Measurements from ENCODE around the gene C1GALT1. TPM values are rescaled to one million over a fixed set of nuclear protein-coding genes. Genes with fewer than 3 reads are reported as not detected.

C1GALT1 gene
- total and polyA plus RNA-seq, 11 donors, result 4.3 to 36.4 (median 21.1) TPM

DNA sequence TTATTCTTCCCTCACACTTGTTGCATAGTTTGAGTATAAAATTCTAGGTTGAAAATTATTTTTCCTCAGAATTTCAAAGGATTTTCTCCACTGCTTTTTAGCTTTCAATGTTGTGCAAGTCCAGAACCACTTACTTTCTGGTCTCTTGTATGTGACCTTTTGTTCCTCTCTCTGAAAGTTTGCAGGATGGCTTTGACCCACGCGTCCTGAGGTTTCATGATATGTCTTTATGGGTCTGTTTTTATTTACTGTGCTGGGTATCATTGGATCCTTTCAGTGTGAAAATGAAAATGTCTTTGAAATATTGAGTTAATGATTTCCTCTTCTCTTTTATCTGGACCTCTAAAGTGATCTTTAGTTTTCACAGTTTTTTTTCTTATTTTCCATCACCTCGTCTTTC, 38.5 kb downstream of the C1GALT1 start:
- TF ChIP-seq, protein P1, sequence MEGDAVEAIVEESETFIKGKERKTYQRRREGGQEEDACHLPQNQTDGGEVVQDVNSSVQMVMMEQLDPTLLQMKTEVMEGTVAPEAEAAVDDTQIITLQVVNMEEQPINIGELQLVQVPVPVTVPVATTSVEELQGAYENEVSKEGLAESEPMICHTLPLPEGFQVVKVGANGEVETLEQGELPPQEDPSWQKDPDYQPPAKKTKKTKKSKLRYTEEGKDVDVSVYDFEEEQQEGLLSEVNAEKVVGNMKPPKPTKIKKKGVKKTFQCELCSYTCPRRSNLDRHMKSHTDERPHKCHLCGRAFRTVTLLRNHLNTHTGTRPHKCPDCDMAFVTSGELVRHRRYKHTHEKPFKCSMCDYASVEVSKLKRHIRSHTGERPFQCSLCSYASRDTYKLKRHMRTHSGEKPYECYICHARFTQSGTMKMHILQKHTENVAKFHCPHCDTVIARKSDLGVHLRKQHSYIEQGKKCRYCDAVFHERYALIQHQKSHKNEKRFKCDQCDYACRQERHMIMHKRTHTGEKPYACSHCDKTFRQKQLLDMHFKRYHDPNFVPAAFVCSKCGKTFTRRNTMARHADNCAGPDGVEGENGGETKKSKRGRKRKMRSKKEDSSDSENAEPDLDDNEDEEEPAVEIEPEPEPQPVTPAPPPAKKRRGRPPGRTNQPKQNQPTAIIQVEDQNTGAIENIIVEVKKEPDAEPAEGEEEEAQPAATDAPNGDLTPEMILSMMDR (IDR thresholded peaks at IDR 0.05), result no peak
- TF ChIP-seq POLR2A (IDR thresholded peaks at IDR 0.05), result no peak
- DNase-seq (no peak), ATAC-seq (no peak)
- 61 to 93% (median 74%) methylated on average over 3 of the region's 3 CpGs for WGBS, 4 donors
- no peak overlapping the region for H3K27ac ChIP-seq
- no peaks in the 10 kb centered on the region for H3K27me3 ChIP-seq
- H3K4me1 ChIP-seq, result peaks cover 0 to 17% (median 8%) of the 10 kb centered on the region in 12 donors
- no peak overlapping the region for H3K4me3 ChIP-seq
- intact Hi-C loops (cut with DNase I), result no loop called here
- peaks cover 0 to 22% (median 0%) of the 10 kb centered on the region in 12 donors for H3K9me3 ChIP-seq
- H3K36me3 ChIP-seq, result peaks cover 0 to 23% (median 4%) of the 10 kb centered on the region in 9 donors

DNA sequence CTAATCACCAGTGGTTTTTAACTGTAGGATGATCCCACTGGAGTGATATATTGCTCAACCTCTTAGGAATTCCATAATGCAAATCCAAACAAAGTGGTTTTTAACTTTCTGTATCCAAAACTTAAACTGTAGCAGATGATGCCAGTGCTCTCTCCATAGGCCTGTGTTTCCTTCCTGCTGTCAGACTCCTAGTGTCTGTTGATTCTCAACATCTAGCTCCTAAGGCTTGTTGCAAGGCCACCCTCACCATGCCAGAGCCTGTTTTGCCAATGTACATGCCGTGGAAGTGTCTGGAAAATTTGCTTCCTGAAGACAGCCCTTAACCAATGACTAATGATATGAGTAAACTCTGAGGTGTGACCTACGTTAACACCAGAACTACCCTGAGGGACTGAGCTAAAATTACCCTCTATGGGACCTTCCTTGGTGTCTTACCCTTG, 39.3 kb downstream of the C1GALT1 start:
- WGBS, 4 donors, result 26 to 40% (median 31%) methylated on average over 2 of the region's 2 CpGs
- ATAC-seq, result peak in 3 of 4 donors; percentile 64 to 93 (median 83)
- Histone ChIP-seq H3K36me3 (peaks cover 0 to 18% (median 2%) of the 10 kb centered on the region in 9 donors), H3K4me3 (no peak overlapping the region), H3K27ac (peak overlapping the region in 4 of 12 donors; percentile 7 to 53 (median 15)), H3K4me1 (peaks cover 0 to 17% (median 9%) of the 10 kb centered on the region in 12 donors), H3K27me3 (no peaks in the 10 kb centered on the region), H3K9me3 (peaks cover 0 to 22% (median 0%) of the 10 kb centered on the region in 12 donors)
- TF ChIP-seq, protein P1 (IDR thresholded peaks at IDR 0.05), result no peak
- no peak for TF ChIP-seq POLR2A (IDR thresholded peaks at IDR 0.05)
- peak in 1 of 5 donors; percentile 54 for DNase-seq
- intact Hi-C loops (cut with DNase I), result no loop called here

DNA sequence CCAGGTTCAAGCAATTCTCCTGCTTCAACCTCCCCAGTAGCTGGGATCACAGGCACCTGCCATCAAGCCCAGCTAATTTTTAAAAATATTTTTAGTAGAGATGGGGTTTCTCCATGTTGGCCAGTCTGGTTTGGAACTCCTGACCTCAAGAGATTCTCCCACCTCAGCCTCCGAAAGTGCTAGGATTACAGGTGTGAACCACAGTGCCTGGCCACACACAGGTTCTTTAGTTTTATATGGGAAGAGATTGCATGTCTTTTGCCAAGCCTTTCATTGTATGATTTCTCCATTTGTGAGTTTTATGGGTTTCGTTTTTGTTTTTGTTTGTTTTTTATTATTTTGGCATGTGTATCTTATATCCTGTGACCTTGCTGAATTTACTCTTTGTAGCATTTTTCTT, 40.9 kb downstream of the C1GALT1 start:
- Histone ChIP-seq H3K9me3 (peaks cover 0 to 22% (median 0%) of the 10 kb centered on the region in 12 donors), H3K4me1 (peaks cover 0 to 17% (median 9%) of the 10 kb centered on the region in 12 donors), H3K27me3 (no peaks in the 10 kb centered on the region), H3K36me3 (peaks cover 0 to 7% (median 0%) of the 10 kb centered on the region in 9 donors), H3K27ac (no peak overlapping the region), H3K4me3 (no peak overlapping the region)
- intact Hi-C loops (cut with DNase I), result no loop called here
- no peak for TF ChIP-seq POLR2A (IDR thresholded peaks at IDR 0.05)
- TF ChIP-seq, protein P1 (IDR thresholded peaks at IDR 0.05), result no peak
- DNase-seq (no peak), ATAC-seq (no peak)
- WGBS, 4 donors, result 90 to 95% (median 92%) methylated on average over 2 of the region's 2 CpGs

DNA sequence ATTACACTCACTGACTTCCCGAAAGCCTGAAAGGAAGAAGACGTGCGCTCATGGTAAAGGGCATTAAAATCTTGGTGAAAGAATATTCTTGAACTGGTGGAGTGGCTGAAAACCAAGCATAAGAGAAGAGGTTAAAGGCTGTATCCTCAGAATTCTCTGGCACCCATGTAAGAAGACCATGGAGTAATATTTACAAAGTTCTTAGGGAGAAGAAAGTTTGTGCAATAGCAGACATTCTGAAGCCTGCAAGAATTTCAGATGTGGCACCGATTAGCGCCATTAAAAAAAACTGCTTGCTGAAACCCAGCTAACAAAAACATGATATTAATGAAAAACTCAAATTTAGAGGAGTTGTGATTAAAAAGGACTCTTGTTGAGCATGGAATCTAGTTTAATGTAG, 44.1 kb downstream of the C1GALT1 start:
- H3K4me1 ChIP-seq, result peaks cover 0 to 13% (median 6%) of the 10 kb centered on the region in 12 donors
- no peak for TF ChIP-seq POLR2A (IDR thresholded peaks at IDR 0.05)
- TF ChIP-seq, protein P1 (IDR thresholded peaks at IDR 0.05), result no peak
- H3K9me3 ChIP-seq, result peaks cover 0 to 15% (median 7%) of the 10 kb centered on the region in 12 donors
- no peak for ATAC-seq
- H3K27ac ChIP-seq, result no peak overlapping the region
- intact Hi-C loops (cut with DNase I), result no loop called here
- no peak overlapping the region for H3K4me3 ChIP-seq
- WGBS, 4 donors, result 96 to 98% (median 97%) methylated on average over 5 of the region's 5 CpGs
- DNase-seq, result no peak
- peaks cover 0 to 4% (median 0%) of the 10 kb centered on the region in 9 donors for H3K36me3 ChIP-seq
- H3K27me3 ChIP-seq, result no peaks in the 10 kb centered on the region
